ENCODE measurements around the gene FBXW7.

The FBXW7 gene

GRCh38 chr4:152351080-152351479 lies 184.8 kb downstream of the FBXW7 start:
- no peak for FAIRE-seq
- no peak for TF ChIP-seq CTCF (IDR thresholded peaks at IDR 0.05; ENCODE audit: insufficient read depth, missing control alignments)
- no peak for DNase-seq (ENCODE audit: insufficient read length, low spot score)

- peak; percentile 25 for TF ChIP-seq CTCF (IDR thresholded peaks at IDR 0.05; ENCODE audit: insufficient read depth, missing control alignments)
- no peak for DNase-seq (ENCODE audit: insufficient read length, low spot score)
- FAIRE-seq = no peak
Measured at GRCh38 chr4:152348670-152349069, 187.2 kb downstream of the FBXW7 start.

- TF ChIP-seq CTCF (IDR thresholded peaks at IDR 0.05; ENCODE audit: insufficient read depth, missing control alignments) = no peak
- DNase-seq (ENCODE audit: insufficient read length, low spot score) (no peak), FAIRE-seq (no peak)
Measured at GRCh38 chr4:152346979-152347378, 188.9 kb downstream of the FBXW7 start.

- DNase-seq (ENCODE audit: insufficient read length, low spot score) (no peak), FAIRE-seq (no peak)
- no peak for TF ChIP-seq CTCF (IDR thresholded peaks at IDR 0.05; ENCODE audit: insufficient read depth, missing control alignments)
Measured at GRCh38 chr4:152346526-152346925, 189.4 kb downstream of the FBXW7 start.

GRCh38 chr4:152344001-152344400 lies 191.9 kb downstream of the FBXW7 start:
- no peak for TF ChIP-seq CTCF (IDR thresholded peaks at IDR 0.05; ENCODE audit: insufficient read depth, missing control alignments)
- FAIRE-seq (no peak), DNase-seq (ENCODE audit: insufficient read length, low spot score) (no peak)

- FAIRE-seq = no peak
- DNase-seq (ENCODE audit: insufficient read length, low spot score) = no peak
Measured at GRCh38 chr4:152342293-152342692, 193.6 kb downstream of the FBXW7 start.

GRCh38 chr4:152340818-152341217 lies 195.1 kb downstream of the FBXW7 start:
- TF ChIP-seq CTCF (IDR thresholded peaks at IDR 0.05; ENCODE audit: insufficient read depth, missing control alignments) = no peak
- no peak for FAIRE-seq
- DNase-seq (ENCODE audit: insufficient read length, low spot score) = no peak

More at GRCh38 chr4:152342293-152342692, 193.6 kb downstream of the FBXW7 start:
- no peak for TF ChIP-seq CTCF (IDR thresholded peaks at IDR 0.05; ENCODE audit: insufficient read depth, missing control alignments)
